A204.1 (cell line): ENCODE data around the gene STK11IP.

ENCODE experiments used
- FAIRE-seq: peaks from 2 replicates; lab custom pipeline; 2012; peaks lifted over from hg19 to GRCh38; lab: Jason Lieb, UNC

Gene STK11IP

DNA sequence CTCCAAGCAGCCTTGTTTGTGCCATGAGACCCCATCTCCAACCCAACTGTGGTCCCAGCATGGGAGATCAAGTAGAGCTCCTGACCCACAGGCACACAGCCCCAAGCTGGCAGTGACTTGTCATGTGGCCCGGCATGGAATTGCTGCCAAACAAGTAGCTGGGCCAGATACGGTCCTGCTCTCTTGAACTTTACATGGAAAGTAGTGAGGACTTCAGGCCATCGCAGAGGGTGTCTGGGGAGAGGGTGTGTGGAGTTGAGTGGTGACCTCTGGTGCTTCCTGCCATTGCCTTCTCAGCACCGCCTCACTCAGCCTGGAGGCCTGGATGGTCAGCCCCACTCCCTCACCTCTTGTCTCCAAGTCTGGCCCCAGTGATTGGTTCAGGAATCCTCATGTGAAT is 18.9 kb downstream of the STK11IP start:
- FAIRE-seq, result no peak

DNA sequence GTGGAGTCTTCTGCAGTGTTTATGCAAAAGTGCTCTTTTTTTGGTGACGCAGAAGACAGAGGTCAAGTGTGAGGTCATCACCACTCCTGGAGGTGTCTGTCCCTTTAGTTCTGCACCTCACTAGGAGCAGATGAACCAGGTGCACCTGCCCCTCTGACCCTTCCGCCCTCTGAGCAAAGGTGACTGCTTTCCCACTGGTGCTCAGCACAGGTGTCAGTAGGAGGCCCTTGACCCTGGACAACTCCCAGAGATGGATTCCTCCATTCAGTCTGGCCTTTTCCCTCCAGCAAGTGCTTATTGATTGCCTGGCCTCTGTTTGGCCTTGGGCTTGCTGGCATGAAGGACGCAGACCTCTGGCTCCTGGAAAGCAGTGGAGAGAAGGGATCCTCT is 21.1 kb downstream of the STK11IP start:
- no peak for FAIRE-seq

DNA sequence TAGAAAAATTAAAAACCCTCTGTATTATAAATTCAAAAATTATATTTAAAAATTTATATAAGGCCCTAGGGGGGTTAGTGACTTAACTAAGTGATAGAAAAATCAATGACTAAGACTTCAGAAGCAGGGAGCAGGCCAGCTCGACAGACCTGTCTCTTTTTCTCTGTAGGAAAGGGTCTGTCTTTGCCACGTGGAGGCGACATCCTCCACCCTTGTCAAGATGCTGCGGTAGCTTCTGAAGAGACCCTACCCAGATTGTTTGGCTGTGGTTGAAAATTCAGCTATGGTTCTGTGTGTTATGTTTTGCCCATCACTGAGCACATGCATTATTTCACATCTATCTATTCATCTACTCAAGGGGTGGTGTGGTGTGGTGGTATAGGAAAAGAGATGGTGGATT is 21.6 kb downstream of the STK11IP start:
- FAIRE-seq, result no peak

DNA sequence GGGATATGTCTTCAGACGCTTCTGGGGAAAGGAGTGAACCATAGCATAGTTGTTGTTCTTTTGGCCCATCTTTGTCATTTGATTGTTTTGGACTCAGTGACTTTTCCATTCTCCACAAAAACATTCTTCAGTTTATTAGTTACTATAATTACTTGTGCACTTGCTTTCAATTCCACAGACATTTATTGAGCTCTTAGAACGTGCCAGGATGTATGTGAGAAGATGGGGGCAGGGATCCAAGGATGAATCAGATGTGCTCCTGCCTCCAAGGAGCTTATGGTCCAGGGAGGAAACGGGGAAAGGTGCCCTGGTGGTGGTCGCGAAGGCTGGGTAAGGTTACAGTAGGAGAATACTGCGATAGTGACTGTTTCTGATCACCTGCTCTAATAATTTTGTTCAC is 22.9 kb downstream of the STK11IP start:
- FAIRE-seq, result no peak

DNA sequence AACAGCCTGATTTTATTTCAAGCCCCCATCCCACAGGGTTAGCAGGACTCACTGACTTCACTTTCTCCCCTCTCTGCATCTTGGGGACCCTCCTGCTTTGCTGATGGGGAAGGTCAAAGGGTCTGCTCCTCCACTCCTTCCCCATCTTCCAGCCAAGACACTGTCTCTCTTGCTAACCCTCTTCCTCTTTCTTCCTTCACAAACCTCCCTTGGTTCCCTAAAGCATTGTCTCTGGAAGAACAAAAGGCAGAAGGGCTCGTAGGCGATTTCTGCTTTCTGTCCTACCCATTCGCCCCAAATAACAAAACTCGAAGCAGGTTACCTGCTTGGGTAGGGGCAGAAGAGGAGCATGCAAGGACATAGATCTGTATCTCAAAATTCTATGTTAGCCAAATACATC is 24.3 kb downstream of the STK11IP start:
- FAIRE-seq, result no peak

DNA sequence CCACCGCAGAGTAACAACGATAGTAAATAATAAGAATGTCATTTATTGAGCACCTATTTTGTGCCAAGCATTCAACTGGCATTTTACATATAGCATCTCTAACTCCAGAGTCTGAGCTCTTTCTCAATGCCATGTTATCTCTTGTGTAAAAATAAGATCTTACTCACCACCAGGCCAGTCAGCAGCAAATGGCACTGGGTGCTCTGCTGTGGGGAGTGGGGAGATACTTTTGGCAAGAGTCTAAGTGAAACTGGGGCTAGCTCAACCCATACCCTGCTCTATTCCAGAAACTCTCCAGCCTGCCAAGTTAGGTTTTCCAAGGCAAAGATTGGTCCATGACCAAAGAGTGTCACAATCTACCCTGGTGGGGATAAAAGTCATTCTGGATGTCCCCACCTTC is 24.8 kb downstream of the STK11IP start:
- no peak for FAIRE-seq

DNA sequence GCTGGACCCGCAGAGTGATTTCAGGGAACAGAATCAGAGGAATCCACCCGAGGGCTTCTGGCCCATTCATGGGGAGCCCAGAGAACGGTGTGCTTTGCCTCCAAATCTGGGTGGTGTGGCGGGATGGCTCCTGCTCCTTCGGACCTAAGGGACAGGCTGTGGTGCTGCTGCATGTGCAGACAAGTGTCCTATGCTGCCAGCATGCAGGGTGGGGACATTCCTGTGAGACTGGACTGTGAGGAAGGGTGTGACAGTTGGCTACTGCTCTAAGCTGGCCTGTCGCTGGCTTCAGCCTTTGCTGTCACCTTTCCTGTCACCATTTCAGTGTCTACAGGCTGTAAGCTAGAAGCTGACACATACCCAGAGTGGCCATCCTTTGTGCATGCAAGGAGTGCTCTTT is 26.9 kb downstream of the STK11IP start:
- FAIRE-seq, result no peak

DNA sequence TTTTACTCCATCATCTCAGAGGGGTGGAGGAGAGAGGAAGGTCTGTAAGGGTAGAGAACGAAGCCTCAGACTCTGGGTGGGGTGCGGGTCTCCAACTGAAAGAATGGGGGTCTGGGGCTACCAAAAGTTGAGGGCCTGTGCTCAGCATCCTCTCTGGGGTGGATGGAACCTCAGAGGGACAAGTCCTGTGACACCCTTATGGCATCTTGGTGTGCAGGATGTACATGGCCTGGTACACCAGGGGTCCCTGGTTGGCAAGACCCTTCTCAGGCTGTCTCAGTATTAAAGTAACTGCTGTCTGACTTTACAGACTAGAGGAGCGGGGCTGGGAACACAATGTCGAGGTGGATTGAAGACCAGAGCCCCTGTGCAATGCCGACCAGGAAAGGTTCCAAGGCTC is 27.5 kb downstream of the STK11IP start:
- FAIRE-seq, result no peak

DNA sequence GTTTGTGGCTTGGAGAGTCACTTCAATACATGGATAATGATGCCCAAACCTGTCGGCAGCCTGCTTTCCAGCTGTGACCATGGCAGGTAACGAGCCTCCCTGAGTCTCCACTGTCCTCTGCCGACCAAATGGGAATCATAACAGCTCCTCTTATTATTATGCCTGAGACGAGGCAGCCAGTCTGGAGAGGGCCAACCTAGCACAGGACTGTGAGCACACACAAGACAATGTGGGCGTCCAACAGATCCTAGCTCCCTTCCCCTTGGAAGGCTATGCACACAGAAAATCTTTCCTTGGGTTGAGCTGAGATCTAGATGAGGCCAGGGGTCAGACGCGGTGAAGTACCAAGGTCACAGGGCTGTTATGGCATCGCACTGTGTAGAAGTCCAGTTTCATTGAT is 28.9 kb downstream of the STK11IP start:
- no peak for FAIRE-seq

DNA sequence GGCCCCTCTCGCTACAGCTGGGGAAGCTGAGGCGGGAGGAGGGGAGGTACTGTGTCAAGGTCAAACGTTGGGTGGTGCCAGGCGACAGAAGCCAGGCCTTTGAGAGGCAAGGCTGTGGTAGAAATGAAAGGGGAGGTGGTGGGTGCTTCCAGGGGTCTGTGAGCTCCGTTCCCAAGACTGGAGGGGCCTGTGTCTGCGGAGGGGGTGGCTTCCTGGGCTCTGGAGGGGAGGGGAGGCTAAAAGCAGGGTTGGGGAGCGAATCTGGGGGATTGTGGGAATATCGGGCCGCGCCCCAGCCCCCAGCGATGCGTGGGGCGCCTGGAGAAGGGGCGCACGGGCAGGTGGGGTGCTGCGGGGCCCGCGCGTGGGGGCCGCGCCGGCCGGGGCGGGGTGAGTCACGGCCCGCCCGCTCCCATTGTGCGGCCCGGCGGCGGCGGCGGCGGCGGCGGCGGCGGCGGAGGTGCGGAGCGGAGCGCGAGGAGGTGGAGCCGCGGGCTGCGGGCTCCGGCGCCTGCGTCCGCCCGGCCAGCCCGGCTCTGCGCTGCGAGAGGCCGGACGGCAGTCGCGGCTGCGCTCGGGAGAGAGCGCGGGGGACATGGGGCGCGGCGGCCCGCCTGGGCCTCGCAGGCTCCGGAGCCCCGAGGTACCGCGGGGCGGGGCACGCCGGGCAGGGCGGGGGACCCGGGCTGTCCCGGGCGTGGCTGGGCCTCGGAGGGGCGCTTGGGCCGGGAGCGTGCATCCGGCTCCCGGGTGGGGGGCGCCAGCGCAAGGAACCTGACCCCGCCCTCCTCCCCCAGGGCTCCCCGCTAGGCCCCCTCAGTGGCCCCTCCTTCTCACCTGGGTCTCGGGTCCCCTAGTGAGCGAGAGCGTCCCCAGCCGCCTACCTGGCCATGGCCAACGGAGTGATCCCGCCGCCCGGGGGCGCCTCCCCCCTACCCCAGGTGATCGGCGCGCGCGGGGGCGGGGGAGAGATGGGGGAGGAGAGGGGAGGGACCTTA is 29.7 kb downstream of the STK11IP start, which contains the start of gene SLC4A3:
TSS of gene SLC4A3 (plus strand) at position 528 of the 998 bp plus-strand sequence. CDS start at position 891, 363 bp downstream.
- no peak for FAIRE-seq

DNA sequence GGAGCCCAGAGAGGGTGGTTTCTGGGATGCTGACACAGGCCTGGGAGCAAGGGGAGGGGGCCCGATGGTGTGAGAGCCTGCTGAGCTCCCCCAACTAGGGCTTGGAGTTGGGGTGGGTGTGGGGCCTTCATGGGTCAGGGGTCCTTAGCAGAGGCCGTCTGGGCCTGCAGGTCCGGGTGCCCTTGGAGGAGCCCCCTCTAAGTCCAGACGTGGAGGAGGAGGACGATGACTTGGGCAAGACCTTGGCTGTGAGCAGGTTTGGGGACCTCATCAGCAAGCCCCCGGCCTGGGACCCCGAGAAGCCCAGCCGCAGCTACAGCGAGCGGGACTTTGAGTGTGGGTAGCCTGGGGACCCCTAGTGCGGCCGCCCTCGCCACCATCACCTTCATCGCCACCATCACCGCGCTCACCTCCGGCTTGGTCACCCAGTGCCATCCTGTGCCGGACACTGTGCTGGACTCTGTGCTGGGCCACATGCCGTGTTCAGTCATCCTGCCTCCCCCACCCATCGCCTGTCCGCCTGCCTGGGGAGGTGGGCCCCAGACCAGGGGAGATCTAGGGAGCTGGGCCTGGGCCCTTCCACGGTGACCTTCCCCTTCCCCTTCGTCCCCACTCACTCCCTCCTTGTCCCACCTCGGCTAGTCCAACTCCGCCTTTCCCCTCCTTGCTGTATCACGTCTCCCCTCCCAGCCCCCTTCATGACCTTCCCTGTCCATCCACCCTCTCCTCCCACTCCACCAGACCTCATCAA is 30.8 kb downstream of the STK11IP start:
- no peak for FAIRE-seq

DNA sequence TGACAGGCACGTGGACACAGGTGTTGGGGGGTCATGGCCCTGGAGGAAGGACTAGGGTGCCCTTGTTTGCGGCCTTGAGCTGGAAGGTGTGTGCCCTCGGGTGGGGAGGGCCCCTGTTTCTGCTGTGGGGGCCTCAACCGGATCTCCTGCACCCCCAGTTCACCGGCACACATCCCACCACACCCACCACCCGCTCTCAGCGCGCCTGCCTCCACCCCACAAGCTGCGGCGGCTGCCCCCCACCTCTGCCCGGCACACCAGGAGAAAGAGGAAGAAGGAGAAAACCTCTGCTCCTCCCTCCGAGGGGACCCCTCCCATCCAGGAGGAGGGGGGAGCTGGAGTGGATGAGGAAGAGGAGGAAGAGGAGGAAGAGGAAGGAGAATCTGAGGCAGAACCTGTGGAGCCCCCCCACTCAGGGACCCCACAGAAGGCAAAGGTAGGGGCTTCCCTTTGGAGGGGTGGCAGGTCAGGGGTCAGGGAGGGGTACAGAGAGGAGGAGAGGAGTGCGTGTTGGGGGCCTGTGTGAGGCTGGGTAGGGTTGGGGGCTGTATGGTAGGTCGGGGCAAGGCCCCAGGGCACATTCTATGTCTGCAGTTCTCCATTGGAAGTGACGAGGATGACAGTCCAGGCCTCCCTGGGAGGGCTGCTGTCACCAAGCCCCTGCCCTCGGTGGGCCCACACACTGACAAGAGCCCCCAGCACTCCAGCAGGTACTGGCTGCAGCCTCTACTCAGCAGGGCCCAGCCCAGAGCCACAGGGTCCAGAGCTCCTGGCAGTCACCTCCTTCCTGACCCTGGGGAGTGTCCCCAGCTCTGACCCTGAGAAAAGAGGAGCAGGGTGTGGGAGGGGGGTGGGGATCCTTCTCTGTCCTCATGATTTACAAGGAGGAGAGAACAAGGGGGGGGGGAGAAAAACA is 31.6 kb downstream of the STK11IP start:
- no peak for FAIRE-seq

DNA sequence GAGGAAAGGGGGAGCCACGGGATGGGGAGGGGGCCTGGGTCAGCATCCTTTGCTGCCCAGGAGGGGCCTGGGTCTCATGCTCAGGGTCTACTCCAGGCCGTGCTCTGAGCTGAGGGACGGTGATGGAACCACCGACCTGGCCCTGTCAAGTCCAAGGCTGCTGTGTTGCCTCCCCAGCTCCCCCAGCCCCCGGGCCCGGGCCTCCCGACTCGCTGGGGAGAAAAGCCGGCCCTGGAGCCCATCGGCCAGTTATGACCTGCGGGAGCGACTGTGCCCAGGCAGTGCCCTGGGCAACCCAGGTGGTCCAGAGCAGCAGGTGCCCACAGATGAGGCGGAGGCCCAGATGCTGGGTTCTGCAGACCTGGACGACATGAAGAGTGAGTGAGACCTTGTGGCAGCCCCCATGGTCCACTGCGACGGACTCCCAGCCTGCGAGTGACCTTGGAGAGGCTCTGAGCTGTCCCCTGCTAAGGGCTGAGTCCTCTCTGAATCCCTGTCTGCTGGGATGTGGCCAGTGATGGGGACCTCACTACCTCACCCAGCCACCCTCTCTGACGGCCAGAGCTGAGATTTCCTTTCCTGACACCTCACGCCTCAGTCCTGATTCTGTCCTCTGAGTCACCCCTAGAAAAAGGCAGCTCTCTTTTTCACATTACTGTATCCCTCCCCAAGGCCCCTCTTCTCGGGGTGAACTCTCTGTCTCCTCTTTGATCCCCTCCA is 32.5 kb downstream of the STK11IP start:
- no peak for FAIRE-seq

DNA sequence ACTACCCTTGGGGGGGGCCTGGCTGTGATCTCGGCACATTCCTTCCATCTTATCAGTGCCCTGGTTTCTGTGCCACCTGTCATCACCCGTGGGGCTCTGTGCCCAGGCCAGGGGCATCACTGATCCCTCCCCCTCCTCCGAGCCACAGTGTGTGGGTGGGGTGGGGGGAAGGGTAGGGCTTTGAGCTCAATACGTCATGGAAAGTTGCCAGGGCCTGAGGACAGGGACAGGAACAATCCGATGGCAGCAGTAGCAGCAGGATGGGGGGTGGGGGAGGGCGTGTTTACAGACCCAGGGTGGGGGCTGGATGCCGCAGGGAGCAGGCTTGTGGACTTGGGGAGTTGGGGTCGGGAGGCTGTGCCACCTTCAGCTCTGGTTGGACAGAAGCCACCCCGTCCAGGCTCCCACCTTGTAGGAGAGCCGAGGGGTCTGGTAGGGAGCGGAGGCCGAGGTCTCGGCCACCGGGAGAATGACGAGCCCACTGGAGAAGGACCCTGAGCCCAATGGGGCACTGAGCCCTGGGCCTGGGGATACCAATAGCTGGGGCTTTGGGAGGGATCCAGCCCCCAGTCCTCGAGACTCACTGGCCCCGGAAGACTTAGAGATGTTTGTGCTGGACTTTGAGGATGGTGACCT is 33.2 kb downstream of the STK11IP start:
- no peak for FAIRE-seq

DNA sequence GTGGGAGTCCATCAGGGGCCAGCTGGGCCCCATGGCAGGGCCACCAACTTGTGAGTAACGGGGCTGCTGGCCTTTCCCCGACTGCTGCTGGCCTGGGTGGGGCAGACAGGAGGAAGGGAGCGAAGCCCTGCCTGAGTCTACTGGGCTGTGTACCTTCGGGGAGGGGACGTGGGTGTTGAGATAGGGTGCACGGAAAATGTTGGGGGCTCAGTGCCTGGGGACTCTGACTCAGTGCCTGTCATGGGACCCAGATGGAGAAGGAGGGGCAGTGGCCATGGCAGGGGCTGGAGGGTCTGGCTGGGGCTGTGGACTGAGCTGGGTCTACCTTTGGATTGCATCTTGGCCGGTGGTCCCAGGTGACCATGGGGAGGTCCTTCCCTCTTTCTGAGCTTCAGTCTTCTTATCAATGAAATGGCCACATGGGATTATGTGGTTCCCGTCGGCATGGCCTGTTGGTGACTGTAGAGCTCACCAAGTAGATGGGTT is 33.8 kb downstream of the STK11IP start:
- no peak for FAIRE-seq

DNA sequence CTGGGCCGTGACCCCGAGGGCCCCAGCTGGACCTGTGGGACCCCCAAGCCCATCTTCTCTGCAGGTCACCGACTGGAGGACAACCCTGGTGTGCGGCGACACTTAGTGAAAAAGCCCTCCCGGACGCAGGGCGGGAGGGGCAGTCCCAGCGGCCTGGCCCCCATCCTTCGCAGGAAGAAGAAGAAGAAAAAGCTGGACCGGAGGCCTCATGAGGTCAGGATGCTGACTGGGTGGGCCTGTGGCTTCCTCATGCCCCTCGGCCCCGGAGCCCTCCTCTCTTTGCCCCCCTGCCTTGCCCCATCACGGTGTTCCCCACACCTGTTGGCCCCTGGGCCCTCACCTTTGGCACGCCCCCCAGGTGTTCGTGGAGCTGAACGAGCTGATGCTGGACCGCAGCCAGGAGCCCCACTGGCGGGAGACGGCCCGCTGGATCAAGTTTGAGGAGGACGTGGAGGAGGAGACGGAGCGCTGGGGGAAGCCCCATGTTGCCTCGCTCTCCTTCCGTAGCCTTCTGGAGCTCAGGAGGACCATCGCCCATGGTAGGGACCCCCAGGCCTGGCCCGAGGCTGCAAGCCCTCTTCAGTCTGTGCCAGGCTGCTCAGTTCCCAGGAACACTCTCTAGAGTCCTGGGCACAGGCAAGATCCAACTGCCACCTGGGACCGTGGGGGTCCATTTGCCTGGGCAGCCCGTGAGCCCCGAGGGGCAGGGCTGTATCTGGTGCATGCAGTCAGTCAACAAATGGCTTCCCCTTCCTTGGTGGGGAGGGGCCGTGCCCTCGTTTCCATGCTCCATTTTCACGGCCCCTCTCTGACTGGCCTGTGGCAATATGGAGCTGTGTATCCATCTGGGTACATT is 34.5 kb downstream of the STK11IP start:
- FAIRE-seq, result no peak

DNA sequence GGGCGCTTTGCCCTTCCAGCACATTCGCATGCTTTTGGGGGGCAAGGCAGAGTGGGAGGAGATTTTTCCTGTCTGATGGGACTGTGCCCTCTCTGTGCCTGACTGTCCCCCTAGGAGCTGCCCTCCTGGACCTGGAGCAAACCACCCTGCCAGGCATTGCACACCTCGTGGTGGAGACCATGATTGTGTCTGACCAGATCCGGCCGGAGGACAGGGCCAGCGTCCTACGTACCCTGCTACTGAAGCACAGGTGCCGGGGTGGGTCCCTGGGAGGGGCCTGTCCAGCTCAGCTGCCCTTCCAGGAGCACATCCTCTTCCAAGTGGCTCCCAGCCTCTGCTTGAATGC is 35.1 kb downstream of the STK11IP start:
- FAIRE-seq, result no peak

DNA sequence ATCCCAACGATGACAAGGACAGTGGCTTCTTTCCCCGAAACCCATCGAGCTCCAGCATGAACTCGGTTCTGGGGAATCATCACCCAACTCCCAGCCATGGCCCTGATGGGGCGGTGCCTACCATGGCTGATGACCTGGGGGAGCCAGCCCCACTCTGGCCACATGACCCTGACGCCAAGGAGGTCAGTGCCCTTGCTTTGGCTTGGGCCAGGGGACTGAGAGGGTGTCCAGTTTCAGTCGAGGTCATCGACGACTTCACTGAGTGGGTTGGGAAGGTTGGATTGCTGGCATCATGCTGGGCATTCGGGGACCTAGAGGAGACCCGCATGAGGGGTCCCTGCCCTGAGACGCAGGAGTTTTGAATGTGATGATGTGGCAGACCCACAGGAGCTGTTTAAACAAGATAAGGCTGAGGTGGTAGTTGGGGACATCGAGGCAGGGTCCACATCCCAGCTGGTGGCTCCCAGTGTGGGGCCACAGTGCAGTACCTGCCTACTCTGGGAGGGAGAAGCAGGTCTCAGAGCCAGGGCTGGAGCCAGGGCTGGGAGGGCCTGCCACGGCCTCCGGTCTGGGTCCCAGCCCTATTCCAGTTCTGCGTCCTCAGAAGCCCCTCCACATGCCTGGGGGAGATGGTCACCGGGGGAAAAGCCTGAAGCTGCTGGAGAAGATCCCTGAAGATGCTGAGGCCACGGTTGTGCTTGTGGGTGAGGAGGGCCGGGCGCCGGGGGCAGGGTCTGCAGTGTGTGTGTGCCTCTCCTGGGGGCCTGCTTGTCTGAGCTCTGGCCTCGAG is 35.8 kb downstream of the STK11IP start:
- FAIRE-seq, result no peak
